OCI-LY7 (cell line): ENCODE results near the gene CSNK2A1. TPM values are rescaled to one million over a fixed set of nuclear protein-coding genes. Genes with fewer than 3 reads are reported as not detected.

Source experiments
- BruUV-seq: library from RNA; stranded (reverse); fragments of 400-500 nt; replicated peaks from 2 replicates; lab custom pipeline; 2021; lab: Mats Ljungman, UMichigan
- CTCF ChIA-PET: fragments of 300-600 bp; sonication (Branson Sonifier 250); formaldehyde crosslinking; loops from one replicate; lab custom pipeline; 2022; ENCODE audit warnings: antibody characterized with exemption; ENCODE audit not compliant: unreplicated experiment; lab: Charles Lee
- POLR2A ChIA-PET: fragments of 300-600 bp; sonication (Branson Sonifier 250); formaldehyde crosslinking; loops from one replicate; lab custom pipeline; 2022; ENCODE audit warnings: antibody characterized with exemption; lab: Charles Lee
- DNase-seq: peaks from one replicate; pipeline ENCODE4 v3.0.0-alpha.2; 2015; ENCODE audit warnings: low spot score
- H2AFZ ChIP-seq: fragments of 200-600 bp; sonication (generic), shearing (Covaris generic); 2 replicates; pipeline ENCODE4 v1.6.1; 2014; ENCODE audit warnings: mild to moderate bottlenecking, antibody characterized with exemption, low read length, moderate library complexity
- H3K27ac ChIP-seq: fragments of 200-600 bp; sonication (generic); 2 replicates; pipeline ENCODE4 v1.5.1; 2014; ENCODE audit warnings: mixed run types, low read depth, mild to moderate bottlenecking, moderate library complexity, low read length, inconsistent platforms; ENCODE audit not compliant: poor library complexity, severe bottlenecking
- H3K36me3 ChIP-seq: fragments of 200-600 bp; sonication (generic); 2 replicates; pipeline ENCODE4 v1.6.1; 2014; ENCODE audit warnings: mild to moderate bottlenecking, antibody characterized with exemption, low read length, moderate library complexity, mixed read lengths; ENCODE audit not compliant: insufficient read depth
- H3K4me1 ChIP-seq: fragments of 200-600 bp; sonication (generic); 2 replicates; pipeline ENCODE4 v1.5.1; 2014; ENCODE audit warnings: mild to moderate bottlenecking, low read length; ENCODE audit not compliant: insufficient read depth, poor library complexity, severe bottlenecking
- H3K4me2 ChIP-seq: fragments of 200-600 bp; sonication (generic); 2 replicates; pipeline ENCODE4 v1.6.1; 2014; ENCODE audit warnings: mild to moderate bottlenecking, low read length
- H3K4me3 ChIP-seq: fragments of 200-600 bp; sonication (generic); 2 replicates; pipeline ENCODE4 v1.5.1; 2014; ENCODE audit warnings: mild to moderate bottlenecking, low read depth, low read length; ENCODE audit not compliant: poor library complexity, severe bottlenecking
- H3K79me2 ChIP-seq: fragments of 200-600 bp; sonication (generic); 2 replicates; pipeline ENCODE4 v1.6.1; 2016; ENCODE audit warnings: low read depth, mild to moderate bottlenecking, low read length, moderate library complexity, mixed read lengths; ENCODE audit not compliant: insufficient read depth
- H3K9me2 ChIP-seq: fragments of 200-600 bp; sonication (generic); 2 replicates; pipeline ENCODE4 v1.6.1; 2016; ENCODE audit warnings: mild to moderate bottlenecking, low read length, mixed read lengths; ENCODE audit not compliant: insufficient read depth
- H3K9me3 ChIP-seq: fragments of 200-600 bp; sonication (generic); 2 replicates; pipeline ENCODE4 v1.6.1; 2014; ENCODE audit warnings: mild to moderate bottlenecking, mixed run types, low read length, mixed read lengths
- H4K20me1 ChIP-seq: fragments of 200-600 bp; sonication (generic); 2 replicates; pipeline ENCODE4 v1.6.1; 2014; ENCODE audit warnings: mild to moderate bottlenecking, antibody characterized with exemption, low read length, moderate library complexity, mixed read lengths; ENCODE audit not compliant: insufficient read depth
- CTCF ChIP-seq: fragments of 200-600 bp; sonication (generic); conservative IDR thresholded peaks from 2 replicates; pipeline ENCODE4 v1.5.1; 2014; ENCODE audit warnings: mild to moderate bottlenecking, antibody characterized with exemption, low read length, moderate library complexity, mixed read lengths
- EZH2phosphoT487 ChIP-seq: fragments of 200-600 bp; sonication (generic); IDR thresholded peaks from 2 replicates; pipeline ENCODE4 v1.6.1; 2018; ENCODE audit warnings: low read depth, borderline replicate concordance, mild to moderate bottlenecking, mixed run types, antibody characterized with exemption, low read length, moderate library complexity, mixed read lengths
- intact Hi-C: fragments of 100-400 bp; cut with micrococcal nuclease; formaldehyde crosslinking; loops from one replicate; pipeline ENCODE4 v1.10.0; 2022; ENCODE audit not compliant: unreplicated experiment
- total RNA-seq, 2 experiments: library from RNA; depleted of rRNA in 1 of 2; stranded (reverse); fragments of >200 nt in 1 of 2; shearing (Covaris generic) in 1 of 2; gene quantifications; 2 replicates each; pipeline ENCODE4 v1.2.3, GENCODE V29; 2014 to 2022

Gene CSNK2A1
- total RNA-seq, 2 experiments from 2014 or later = 90.8 to 164 TPM

- Histone ChIP-seq H2AFZ (no peak overlapping the region), H3K4me1 (peaks cover 3% of the 10 kb centered on the region), H4K20me1 (peaks cover 5% of the 10 kb centered on the region), H3K36me3 (peaks cover 97% of the 10 kb centered on the region), H3K4me2 (no peak overlapping the region), H3K9me3 (no peaks in the 10 kb centered on the region), H3K9me2 (no peaks in the 10 kb centered on the region), H3K79me2 (peaks cover 18% of the 10 kb centered on the region; the same call in 1 of the 2 replicates), H3K4me3 (no peak overlapping the region), H3K27ac (no peak overlapping the region)
- BruUV-seq = no TSS peak
- intact Hi-C loops = no loop called here
- CTCF ChIA-PET = no interaction called here
- no peak for DNase-seq
- POLR2A ChIA-PET = no interaction called here
- TF ChIP-seq CTCF (no peak), EZH2phosphoT487 (no peak)
Measured at GRCh38 chr20:504632-505075, 38.9 kb downstream of the CSNK2A1 start.

GRCh38 chr20:503048-503737 is 40.4 kb downstream of the CSNK2A1 start:
- no peaks in the 10 kb centered on the region for H3K9me3 ChIP-seq
- POLR2A ChIA-PET = interaction anchor here (1.0 kb wide), 1 partner anchor 157 kb away, joined by 3 read pairs; no protein-coding TSS in a partner anchor
- intact Hi-C loops = no loop called here

More at GRCh38 chr20:503048-503737, 40.4 kb downstream of the CSNK2A1 start:
- CTCF ChIA-PET = interaction anchor here (0.5 kb wide), 1 partner anchor 67 kb away, joined by 3 read pairs; no protein-coding TSS in a partner anchor
- Histone ChIP-seq H3K36me3 (peaks cover 97% of the 10 kb centered on the region), H3K79me2 (peaks cover 5% of the 10 kb centered on the region; the same call in 1 of the 2 replicates), H3K4me3 (no peak overlapping the region), H3K9me2 (no peaks in the 10 kb centered on the region), H4K20me1 (peaks cover 5% of the 10 kb centered on the region), H2AFZ (no peak overlapping the region), H3K4me1 (no peaks in the 10 kb centered on the region), H3K27ac (no peak overlapping the region), H3K4me2 (no peak overlapping the region)
- BruUV-seq = no TSS peak
- no peak for DNase-seq
- TF ChIP-seq EZH2phosphoT487 = no peak
- TF ChIP-seq CTCF = no peak
